B cell (primary cell): ENCODE measurements around the gene CPNE2.

Experiments used
- CTCF ChIP-seq: fragments of 200-600 bp; IDR thresholded peaks from one replicate; pipeline ENCODE4 v1.8.0; 2022; ENCODE audit warnings: antibody characterized with exemption, mild to moderate bottlenecking
- EZH2 ChIP-seq: IDR thresholded peaks from 2 replicates; pipeline ENCODE4 v1.6.1; 2012; ENCODE audit warnings: borderline replicate concordance, low read depth, mild to moderate bottlenecking, moderate library complexity, low read length; ENCODE audit not compliant: insufficient read depth, poor library complexity, severe bottlenecking

GRCh38 chr16:57131351-57131970, 39.1 kb downstream of the CPNE2 start:
- TF ChIP-seq EZH2 (no peak), CTCF (no peak)
